Bronchial epithelial cell (primary cell): Measurements from ENCODE around the gene S1PR3. TPM values are rescaled to one million over a fixed set of nuclear protein-coding genes. Genes with fewer than 3 reads are reported as not detected.

ENCODE experiments used
- DNase-seq: peaks from one replicate; pipeline ENCODE4 v3.0.0-alpha.2; 2010; ENCODE audit warnings: low read depth
- FAIRE-seq: peaks from 2 replicates; lab custom pipeline; 2011; peaks lifted over from hg19 to GRCh38; lab: Jason Lieb, UNC
- H3K27me3 ChIP-seq: 2 replicates; pipeline ENCODE4 v1.5.1; 2011; ENCODE audit warnings: low read length; ENCODE audit not compliant: control insufficient read depth, insufficient read depth
- H3K36me3 ChIP-seq: 2 replicates; pipeline ENCODE4 v1.5.1; 2011; ENCODE audit warnings: low read length; ENCODE audit not compliant: control insufficient read depth, insufficient read depth
- H3K4me3 ChIP-seq: 2 replicates; pipeline ENCODE4 v1.5.1; 2011; ENCODE audit warnings: mild to moderate bottlenecking, low read depth, low read length, control low read depth
- CTCF ChIP-seq: IDR thresholded peaks from 2 replicates; pipeline ENCODE4 v1.5.1; 2011; ENCODE audit warnings: mild to moderate bottlenecking, moderate library complexity, low read length, control low read depth, inconsistent platforms; ENCODE audit not compliant: insufficient read depth, severe bottlenecking
- total RNA-seq: library from RNA; depleted of rRNA; stranded (reverse); fragments of >200 nt; gene quantifications from 2 replicates; pipeline ENCODE4 v1.2.1, GENCODE V29; 2014

Gene S1PR3
- total RNA-seq, 1 donor from 2014 or later: 0.79 TPM

DNA sequence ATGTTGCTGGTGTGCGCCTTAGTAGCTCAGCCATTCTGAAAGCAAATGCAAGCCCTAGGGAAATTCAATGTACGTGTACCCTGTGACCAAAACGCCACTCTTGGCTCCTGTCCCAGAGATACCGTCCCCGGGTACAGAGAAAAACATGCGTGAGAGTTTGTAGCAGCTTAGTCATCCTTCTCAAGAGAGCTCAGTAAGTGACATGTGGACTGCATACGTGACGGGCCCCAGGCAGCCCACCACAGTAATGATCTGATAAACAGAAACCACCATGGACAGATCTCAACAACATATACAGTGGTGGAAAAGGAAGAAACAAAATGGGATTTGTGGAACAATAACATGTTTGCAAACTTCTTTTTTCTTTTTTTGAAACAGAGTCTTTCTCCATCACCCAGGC is 45.1 kb downstream of the S1PR3 start:
- Histone ChIP-seq H3K36me3 (no peaks in the 10 kb centered on the region), H3K4me3 (no peak overlapping the region), H3K27me3 (no peaks in the 10 kb centered on the region)
- DNase-seq: no peak
- no peak for FAIRE-seq
- no peak for TF ChIP-seq CTCF

- TF ChIP-seq CTCF: no peak
- no peaks in the 10 kb centered on the region for H3K27me3 ChIP-seq
- H3K36me3 ChIP-seq: no peaks in the 10 kb centered on the region
- no peak overlapping the region for H3K4me3 ChIP-seq
- no peak for DNase-seq
- no peak for FAIRE-seq
Measured at GRCh38 chr9:89036891-89037290, 45.6 kb downstream of the S1PR3 start.

- H3K4me3 ChIP-seq: no peak overlapping the region
- DNase-seq: no peak
- H3K27me3 ChIP-seq: no peaks in the 10 kb centered on the region
- no peak for FAIRE-seq
- no peak for TF ChIP-seq CTCF
- H3K36me3 ChIP-seq: no peaks in the 10 kb centered on the region
Measured at GRCh38 chr9:89037346-89037745, 46.1 kb downstream of the S1PR3 start.

DNA sequence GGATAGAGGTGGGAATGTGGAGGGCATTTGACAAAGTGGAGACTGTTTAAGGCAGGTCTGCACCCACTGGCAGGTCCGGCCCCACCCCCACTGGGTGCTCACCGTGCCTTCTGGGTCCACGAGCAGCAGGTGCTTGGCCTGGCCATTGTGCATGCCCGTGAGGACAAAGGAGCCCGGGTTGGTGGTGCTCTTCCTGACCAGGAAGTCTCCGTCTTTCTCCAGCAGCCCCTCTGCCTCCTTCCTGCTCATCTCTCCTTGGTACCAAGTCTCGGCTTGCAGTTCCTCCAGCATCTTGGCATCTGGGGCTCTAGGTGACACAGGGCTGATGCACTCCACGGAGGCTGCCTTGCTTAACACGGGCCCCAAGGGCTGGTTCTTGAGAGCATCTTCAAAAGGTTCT is 46.6 kb downstream of the S1PR3 start:
- Histone ChIP-seq H3K27me3 (no peaks in the 10 kb centered on the region), H3K36me3 (no peaks in the 10 kb centered on the region), H3K4me3 (no peak overlapping the region)
- TF ChIP-seq CTCF: no peak
- no peak for FAIRE-seq
- no peak for DNase-seq

GRCh38 chr9:89038382-89039103 is 47.3 kb downstream of the S1PR3 start:
- DNase-seq: peak; percentile 64
- no peak for TF ChIP-seq CTCF
- Histone ChIP-seq H3K36me3 (no peaks in the 10 kb centered on the region), H3K27me3 (no peaks in the 10 kb centered on the region), H3K4me3 (no peak overlapping the region)
- FAIRE-seq: peak; percentile 52

GRCh38 chr9:89039104-89039465 is 47.8 kb downstream of the S1PR3 start:
- FAIRE-seq: no peak
- Histone ChIP-seq H3K4me3 (no peak overlapping the region), H3K36me3 (no peaks in the 10 kb centered on the region), H3K27me3 (no peaks in the 10 kb centered on the region)
- no peak for TF ChIP-seq CTCF
- no peak for DNase-seq
